Smooth muscle cell of the brain vasculature (primary cell): ENCODE data around the gene R3HDM2.

Experiments used
- DNase-seq: peaks from one replicate; pipeline ENCODE4 v3.0.0-alpha.2; 2012; ENCODE audit warnings: low read depth, low spot score

Gene R3HDM2

DNA sequence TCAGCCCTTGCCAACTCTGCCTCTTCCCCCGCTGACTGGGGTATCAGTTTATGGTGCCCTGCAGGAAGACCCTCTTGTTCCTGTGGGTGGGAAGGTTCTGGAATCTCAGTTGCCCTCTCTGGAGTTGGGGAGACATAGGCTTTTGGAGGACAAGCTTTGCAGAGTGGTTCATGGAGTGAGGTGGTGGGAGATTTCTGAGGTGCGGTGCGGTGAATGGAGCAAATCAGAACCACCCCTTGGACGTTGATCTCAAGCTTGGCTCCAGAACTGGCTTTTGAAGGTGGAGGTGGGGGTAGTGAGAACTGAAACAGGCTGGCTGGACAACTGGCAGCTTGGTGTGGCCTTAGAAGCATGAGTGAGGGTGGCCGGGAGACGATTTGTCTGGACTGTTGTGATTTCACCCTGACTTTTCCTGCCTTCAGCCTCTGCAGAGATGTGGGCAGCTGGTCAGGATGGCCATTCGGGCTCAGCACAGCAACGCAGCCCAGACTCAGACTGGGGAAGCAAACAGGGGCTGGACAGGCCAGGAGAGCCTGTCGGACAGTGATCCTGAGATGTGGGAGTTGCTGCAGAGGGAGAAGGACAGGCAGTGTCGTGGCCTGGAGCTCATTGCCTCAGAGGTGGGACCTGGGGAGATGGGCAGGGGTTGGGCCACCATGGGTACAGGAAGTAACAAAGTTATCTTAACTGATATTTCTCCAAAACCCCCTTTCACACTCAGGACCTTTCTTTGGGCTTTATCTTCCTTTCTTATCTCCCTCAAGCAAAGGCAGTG, 200.3 kb downstream of the R3HDM2 start:
- DNase-seq: no peak

- DNase-seq: peak; percentile 91
Measured at GRCh38 chr12:57229634-57230380, 201.0 kb downstream of the R3HDM2 start, which contains the start of gene SHMT2. SHMT2 (plus strand) TSS chr12:57229711; CDS start chr12:57229779, 68 bp downstream.

GRCh38 chr12:57229046-57229633, 201.7 kb downstream of the R3HDM2 start:
- DNase-seq: no peak

- no peak for DNase-seq
Measured at GRCh38 chr12:57227315-57228115, 203.3 kb downstream of the R3HDM2 start.

DNA sequence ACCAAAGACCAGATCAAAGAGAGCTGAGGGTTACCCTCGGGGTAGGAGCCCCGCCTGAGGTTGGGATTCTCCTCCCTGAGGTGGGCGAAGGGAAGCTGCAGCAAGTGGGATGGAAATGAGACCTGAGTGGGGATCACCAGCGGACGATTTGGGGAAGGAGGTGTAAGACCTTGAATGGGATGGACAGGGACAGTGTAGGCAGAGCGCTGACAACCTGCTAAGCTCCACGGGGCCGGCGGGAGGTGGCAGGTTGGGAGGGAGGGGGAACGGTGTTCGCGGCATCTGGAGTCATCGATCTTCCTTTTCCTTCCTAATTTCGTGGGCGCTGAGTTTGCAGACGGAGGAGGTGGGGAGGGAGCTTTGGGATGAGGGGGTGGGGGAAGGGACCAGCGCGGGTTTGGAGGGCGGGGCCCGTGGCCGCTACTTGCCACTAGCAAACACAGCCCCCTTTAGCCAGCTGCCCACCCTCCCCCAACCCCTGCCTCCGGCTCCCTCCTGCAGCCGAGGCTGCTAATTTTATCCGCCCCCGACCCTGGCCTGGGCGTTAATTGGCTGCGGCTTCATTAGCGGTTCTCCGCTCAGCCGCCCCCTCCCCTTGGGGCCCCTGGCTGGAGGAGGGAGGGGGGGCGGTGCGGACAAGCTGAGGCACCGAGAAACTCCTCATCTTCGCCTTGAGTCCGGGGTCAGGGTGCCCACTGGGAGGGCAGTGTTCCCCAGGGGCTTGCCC, 204.1 kb downstream of the R3HDM2 start:
- no peak for DNase-seq

DNA sequence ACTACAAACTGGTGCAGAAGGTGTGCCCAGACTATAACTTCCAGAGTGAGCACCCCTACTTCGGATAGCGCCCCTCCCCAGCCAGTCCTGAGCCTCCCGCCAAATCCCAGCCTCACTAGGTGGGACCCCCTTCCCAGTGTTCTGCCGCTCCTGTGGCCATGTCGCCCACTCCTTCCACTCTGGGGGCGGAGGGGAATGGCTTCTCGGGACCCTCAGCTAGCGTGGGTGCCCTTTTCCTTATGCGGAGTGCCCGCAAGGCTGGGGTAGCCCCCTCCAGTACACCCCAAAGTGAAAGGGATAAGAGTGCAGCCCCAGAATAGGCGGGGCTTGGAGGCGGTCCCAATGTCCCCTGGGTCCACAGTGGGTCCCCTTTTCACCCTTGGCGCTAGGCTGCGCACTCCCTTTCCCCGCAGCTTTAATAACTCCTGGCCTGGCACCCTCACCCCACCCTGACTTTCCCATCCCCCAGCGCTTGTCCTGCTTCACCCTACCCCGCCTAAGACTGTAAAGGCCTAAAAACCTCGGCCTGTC, 205.1 kb downstream of the R3HDM2 start:
- no peak for DNase-seq

DNA sequence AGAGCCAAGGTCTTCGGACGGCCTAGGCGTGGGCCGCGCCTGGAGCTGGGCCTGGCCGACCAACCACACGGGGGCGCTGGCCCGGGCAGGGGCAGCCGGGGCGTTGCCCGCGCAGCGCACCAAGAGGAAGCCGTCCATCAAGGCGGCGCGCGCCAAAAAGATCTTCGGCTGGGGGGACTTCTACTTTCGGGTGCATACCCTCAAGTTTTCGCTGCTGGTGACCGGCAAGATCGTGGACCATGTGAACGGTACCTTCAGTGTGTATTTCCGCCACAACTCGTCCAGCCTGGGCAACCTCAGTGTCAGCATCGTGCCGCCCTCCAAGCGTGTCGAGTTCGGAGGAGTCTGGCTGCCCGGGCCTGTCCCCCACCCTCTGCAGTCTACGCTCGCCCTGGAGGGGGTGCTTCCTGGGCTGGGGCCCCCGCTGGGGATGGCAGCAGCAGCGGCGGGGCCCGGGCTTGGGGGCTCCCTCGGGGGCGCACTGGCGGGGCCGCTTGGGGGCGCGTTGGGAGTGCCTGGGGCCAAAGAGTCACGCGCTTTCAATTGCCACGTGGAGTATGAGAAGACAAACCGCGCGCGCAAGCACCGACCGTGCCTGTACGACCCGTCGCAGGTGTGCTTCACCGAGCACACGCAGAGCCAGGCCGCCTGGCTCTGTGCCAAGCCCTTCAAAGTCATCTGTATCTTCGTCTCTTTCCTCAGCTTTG, 205.7 kb downstream of the R3HDM2 start:
- no peak for DNase-seq

GRCh38 chr12:57224278-57224972, 206.4 kb downstream of the R3HDM2 start:
- no peak for DNase-seq

DNA sequence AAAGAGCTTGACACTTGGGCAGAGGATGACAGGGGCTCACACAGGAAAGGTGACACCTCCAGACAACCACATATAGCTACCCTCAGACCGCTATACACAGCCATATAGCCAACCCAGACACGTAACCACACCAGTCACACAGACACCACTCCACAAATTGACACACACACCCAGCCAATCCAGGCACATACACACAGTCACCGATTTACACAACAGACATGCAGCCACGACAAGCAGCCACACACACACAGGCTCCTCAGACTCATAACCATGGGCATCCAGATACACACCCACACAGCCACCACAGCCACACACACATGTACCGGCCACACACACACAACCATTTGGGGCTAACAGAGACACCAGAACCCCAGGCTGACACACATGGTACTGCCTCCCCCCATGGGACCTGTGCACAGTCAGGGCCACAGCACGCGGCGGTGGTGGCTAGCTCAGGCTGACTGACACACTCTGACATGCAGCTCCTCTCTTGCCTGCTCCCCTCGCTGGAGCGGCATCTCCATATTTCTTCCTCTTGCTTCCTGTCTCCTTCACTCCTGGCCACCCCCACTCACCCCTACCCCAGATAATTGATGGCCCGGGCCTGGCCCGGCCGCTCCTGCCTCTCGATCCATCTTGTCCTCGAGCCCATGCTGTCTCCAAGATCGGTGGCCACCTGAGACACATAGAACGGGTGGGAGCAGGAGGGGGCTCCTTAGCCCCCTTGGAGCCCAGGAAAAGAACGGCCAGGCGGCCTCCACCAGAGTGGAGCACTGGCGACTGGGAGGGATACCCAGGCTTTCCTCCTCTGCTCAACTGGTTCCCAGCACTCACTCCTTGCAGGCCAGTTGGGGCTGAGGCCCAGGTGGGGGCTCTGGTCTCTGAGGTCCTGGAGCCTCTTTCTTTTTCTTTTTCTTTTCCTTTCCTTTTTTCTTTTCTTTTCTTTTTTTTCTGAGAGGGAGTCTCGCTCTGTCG, 207.4 kb downstream of the R3HDM2 start:
- DNase-seq: no peak

DNA sequence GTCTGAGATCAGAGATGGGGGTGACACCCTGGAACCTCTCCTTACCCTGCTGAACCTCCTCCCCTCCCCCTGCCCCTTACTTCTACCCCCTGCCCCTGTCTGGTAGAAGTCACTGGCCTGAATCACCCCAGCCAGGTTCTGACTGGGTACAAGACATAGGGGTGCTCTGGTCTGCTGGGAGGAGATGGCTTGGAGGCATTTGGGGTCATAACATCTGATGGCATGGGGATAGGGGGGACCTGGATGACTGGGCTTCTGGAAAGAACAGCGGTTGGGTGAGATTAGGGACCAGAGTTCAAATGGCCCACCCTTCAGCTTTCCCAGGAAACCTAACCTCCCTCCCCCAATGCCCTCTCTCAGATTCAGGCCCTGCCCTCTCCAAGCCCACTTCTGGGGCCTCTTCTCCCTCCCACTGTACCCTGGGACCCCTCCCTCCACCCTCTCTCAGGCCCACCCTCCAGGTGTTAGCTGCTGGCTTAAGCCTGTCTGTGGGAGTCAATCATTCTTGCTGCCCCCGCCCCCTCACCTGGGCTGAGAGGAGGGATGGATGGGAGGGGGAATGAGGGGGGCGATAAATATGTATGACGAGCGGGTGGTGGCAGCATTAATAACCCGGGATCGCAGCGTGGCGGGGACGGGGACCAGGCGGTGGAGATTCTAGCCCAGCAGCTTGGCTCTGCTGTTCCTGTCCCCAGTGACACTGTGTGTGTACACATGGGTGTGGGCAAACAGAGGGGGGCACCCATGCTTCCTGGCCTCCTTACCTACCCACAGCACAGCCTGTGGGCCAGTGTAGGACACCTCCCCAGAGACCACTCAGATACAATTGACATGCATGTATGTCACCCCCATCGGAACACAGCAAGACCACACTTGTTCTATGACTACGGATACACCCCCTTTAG, 208.3 kb downstream of the R3HDM2 start:
- no peak for DNase-seq

GRCh38 chr12:57221169-57221917, 209.5 kb downstream of the R3HDM2 start:
- no peak for DNase-seq

DNA sequence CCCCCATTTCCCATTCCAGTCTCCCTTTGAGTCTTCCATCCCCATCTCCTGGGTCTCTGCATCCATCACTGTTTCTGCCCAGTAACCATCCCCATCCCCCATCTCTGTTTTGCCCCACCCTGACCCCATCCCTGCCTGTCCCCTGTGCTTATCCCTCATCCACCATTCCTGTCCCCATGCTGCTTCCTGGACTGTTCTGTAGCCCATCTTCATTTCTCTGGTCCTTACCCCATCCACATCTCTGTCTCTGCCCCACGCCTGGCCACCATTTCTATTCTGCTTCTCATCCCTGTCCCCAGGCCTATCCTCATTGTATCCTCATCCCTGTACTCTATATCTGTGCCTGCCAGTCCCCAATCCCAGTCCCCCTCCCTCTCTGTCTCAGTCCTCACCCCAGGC, 210.1 kb downstream of the R3HDM2 start:
- no peak for DNase-seq

- DNase-seq: no peak
Measured at GRCh38 chr12:57219993-57220754, 210.7 kb downstream of the R3HDM2 start.

DNA sequence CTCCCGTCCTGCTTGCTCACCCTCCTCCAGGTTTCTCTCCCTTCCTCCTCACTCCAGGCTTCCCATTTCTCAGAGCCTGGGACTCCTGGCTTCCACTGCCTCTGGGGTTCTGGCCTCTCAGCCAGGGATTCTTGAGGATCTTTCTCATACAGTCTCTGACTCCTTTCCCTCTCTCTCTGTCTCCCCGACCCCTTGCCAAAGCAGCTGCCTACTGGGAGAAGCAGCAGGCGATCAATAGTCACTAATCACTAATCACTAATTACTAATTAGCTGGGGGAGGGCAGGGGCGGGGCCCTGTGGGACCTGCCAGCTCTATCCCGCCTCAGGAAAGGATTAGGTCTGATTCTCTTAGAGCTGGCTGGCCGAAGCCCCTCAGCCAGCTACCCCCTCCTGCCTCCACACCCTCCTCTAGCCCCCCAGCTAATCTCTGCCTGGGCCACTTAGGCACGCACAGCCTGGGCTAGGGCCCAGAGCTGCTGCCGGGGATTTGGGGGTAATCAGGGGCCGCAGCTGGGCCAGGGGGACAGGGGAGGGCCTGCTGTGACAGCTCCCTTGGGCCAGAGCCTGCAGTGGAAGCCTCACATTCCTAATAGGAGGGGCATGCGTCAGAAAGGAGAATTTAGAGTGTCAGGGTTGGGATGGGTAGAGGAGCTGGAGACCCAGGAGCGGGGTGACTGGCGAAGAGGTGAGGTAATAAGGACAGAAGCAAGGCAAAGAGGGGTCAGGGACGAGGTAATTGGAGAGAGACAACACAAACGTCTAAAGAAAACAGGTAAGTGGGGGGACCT, 211.4 kb downstream of the R3HDM2 start:
- no peak for DNase-seq
